HK-2 (cell line): Measurements from ENCODE around the gene TMPRSS3.

ENCODE experiments used
- DNase-seq: peaks from one replicate; pipeline ENCODE4 v3.0.0-alpha.2; 2018; ENCODE audit not compliant: unreplicated experiment

The TMPRSS3 gene

DNA sequence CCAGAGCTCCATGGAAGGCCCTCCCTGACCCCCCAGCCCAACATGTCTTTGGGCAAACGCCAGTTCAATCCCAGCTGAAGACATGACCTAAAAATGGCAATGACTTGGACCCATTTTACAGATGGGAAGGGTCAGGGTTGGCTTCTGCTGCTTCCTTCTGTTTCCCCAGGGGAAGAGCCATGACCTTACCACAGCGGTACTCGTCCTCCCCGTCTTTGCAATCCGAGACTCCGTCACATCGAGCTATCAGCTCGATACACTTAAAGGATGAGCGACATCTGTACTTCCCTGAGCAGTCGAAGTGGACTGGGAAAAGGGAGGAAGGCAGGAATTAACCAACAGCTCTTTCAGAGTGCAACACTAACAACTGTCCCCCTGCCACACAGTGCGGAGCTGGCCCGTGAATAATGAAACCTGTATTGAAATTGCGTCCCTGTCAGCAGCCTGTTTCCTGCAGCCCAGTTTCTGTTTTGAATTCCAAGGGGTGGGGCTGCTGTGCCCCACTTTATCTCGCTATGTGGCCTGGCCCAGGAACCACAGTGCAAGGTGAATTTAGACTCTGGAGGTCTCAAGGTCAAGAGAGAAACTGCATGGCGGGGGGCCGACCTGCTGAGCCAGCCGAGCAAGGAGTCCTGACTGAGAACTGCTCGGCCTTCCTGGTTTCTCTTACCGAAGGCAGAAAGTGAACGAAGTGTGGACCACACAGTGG is 7.0 kb downstream of the TMPRSS3 start:
- DNase-seq, result no peak

DNA sequence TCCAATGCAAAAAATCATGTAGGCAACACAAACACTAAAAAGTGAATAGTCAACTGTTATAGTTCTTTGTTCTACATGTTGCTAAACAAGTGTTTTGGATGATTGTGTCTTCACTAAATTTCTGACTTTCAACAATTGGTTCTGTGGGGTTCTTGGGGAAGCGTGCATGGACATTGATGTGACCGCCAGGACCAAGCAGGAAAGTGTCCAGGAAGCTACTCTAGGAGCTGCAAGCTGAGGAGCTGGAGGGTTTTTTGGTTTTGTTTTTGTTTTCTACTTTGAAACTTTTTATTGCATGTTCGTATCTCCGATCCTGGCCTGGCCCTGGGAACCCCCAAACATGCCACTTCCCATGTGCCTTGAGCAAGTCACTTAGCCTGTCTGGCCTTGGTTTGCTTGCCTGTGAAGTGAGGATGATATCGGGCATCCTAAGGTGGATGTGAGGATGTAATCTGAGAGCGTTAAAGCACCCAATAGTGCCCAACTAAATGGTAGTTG is 8.0 kb downstream of the TMPRSS3 start:
- DNase-seq, result no peak

DNA sequence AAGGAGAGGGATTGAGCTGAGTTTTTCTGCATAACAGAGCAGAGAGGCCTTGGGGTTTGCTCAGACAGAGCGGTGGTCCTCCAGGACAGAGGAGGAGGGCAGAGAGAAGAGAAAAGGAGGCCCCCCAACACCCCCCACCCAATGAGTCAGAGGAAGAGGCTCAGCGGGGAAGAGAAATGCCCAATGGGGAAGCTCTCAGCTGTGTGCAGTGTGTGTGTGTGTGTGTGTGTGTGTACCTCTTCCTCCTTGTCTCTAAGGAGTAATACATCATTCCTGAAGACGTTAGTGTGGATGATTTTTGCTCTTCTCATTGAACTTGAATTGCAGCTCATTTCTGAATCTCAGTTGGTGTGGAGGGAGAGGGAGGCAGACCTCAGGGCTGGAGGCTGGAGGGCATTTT is 8.7 kb downstream of the TMPRSS3 start:
- DNase-seq, result no peak

DNA sequence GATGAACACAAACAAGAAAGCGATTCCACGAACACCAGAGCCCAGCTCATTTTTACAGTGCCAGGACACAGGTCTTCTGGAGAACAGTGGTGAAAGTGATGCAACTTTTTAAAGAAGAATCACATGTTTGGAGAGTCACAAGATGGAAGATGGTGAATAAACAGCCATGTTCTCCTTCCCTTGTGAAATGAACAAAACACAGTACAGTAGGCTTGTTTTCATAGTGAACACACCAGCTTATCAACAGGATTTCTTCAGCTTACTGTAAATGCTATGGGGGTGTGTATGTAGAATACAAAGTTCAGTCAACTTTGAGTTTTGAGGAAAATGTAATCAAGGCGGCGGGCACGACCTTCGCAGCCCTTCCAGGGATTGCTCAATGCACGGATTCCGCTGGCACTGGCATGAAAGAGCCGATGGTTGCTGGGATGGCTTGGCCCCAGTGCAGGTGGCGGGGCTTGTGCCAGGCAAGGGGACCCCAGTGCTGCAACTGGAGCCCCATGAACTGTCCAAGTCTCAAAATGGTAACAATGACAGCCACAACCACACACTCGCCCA is 9.7 kb downstream of the TMPRSS3 start:
- DNase-seq, result no peak

GRCh38 chr21:42385619-42386018 is 10.2 kb downstream of the TMPRSS3 start:
- DNase-seq, result no peak

DNA sequence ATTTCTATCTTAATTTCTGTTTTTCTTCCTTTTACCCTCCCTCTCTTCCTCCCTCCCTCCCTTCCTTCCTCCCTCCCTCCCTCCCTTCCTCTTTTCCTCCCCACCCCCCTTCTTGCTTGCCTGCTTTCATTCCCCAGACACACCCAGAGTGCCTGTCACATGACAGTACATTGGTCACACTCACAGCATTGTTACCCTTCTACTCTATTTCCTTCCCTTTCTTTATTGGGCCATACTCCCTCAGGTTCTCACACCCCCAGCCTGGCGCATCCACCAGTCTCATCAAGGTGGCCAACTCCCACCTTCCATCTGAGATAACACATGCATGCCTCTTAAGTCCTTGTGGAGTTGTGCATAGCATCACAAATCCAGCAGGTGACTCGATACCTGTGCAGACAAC is 10.9 kb downstream of the TMPRSS3 start:
- DNase-seq, result no peak

DNA sequence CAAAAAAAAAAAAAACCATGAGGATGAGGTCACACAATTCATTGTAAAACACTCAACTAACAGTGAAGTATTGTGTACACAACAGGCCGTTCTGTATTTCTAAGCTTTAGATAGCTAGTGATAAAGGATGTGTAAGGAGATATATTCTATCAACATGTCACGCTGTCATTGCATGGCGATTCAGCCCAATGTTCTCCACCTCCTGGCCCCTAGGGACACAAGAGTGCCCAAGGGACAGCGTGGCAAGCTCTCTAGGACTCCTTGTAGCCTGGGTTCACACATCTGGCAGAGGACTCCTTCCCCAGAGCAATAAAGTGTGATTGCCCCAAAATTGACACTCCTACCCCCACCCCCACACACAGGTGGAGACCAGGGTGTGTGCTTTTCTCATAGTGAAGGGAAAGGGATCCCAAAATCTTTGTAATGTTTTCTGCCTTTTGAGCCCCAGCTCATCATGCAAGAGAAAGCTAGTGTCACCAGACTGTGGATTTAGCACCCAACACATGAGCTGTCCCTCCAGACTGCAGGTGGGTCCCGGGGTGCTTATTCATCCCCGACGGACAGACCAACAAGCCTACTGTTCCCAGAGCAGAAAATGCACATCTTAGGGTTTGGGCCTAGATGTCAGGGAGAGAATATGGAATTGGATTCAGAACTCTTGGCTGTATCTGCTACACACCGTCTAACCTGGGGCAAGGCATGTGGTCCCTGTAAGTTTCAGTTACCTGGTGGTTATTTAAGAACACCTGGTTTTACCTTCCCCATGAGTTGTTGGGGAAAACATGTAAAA is 11.5 kb downstream of the TMPRSS3 start:
- DNase-seq, result no peak

DNA sequence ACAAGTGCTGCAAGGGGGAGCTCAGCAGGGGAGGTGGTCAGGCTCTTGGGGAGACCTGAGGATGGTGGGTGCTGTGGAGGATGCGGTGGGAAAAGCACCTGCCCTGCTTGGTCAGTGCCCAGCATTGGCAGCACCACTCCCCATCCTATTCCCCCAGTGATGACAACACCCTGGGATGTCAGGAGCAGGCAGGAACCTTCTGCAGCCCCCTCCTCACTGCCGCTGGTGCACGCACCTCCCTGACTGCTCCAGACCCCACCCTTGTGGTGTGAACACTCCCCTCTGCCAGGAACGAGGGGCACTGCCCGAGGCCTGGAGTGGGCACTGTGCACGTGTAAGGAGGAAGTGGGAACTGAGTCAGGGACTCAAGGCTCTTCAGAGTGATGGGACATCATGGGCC is 12.5 kb downstream of the TMPRSS3 start:
- no peak for DNase-seq

DNA sequence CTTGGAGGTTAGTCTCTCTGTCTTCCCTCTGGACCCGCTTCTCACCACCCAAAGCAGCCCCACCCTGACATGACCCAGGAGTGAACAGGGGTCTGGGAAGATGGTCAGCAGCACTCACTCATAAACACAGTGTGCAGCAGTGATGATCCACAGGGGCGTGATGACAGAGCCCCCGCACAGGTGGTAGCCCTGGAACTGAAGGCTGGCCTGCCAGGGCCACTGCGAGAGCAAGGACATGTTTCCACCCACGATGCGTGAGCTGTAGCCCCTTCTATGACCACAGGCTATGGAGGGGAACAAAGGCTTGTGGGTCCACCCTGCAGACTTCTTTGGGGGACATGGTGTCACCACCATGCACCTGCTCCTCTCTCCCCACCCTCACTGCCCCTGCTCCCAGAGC is 12.9 kb downstream of the TMPRSS3 start:
- DNase-seq, result no peak

- DNase-seq, result peak; percentile 20
These were observed 14.4 kb downstream of the TMPRSS3 start for GRCh38 chr21:42381347-42381984.

DNA sequence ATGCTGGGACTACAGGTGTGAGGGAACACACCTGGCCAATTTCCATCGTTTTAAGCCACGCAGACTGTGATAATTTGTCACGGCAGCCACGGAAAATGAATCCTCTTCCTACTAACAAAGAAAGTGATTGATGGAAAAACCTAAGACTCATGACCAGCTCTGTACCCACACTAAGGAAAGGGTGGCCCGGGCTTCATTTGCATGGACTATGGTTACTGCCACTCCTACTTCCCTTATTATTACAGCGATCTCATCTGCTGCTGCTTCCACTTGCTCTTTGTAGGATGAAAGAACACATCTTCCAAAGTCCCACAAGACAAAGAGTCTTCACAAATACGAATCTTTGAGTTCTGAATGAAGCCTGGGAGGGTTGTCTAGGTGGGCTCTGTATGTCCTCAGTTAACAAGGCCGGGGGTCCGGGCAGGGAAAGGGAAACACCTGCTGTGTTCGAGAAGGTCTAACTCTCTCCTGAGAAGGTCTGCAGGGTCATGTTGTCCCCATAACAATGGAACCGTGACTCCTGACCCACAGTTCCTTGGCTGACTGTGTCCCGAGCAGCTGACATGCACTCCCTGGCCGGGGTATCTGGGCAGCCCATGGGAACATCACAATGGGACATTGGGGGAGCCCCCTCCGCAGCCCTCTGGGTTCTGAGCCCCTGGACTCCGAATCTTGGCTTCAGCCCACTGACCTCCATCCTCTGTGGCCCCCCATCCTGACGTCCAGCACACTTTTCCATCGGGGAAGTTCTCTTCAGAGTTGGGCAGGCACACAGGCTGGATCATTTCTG is 16.2 kb downstream of the TMPRSS3 start:
- no peak for DNase-seq

DNA sequence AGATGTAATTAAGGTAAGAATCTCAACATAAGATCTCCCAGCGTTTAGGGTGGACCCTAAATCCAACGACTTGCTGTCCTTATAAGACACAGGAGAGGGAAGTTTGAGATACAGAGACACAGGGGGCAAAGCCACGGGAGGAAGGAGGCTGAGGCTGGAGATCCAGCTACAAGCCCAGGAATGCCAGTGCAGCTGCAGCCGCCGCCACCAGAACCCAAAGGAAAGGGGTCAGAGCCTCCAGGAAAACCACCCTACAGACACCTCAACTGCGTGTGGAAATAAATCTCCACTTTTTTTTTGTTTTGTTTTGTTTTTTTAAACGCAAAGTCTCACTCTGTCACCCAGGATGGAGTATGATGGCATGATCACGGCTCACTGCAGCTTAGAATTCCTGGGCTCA is 17.4 kb downstream of the TMPRSS3 start:
- no peak for DNase-seq

DNA sequence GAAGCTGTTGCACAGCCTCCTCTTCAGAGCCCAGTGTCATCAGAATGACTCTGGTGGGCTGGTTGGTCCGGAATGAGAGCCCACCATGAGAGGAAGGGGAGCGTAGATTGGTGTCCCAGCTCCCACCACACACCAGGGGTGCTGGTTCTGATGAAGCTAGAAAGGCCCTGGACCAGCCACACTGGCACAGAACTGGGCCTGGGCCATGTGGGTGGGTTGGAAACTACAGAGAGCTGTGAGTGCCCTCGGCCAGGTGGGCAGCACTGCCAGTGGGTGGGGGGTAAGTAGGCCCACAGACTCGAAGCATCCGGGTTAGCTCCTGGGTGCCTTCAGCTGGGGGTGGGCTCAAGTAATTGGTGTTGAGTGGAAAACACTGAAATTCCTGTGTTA is 17.9 kb downstream of the TMPRSS3 start:
- DNase-seq, result no peak

DNA sequence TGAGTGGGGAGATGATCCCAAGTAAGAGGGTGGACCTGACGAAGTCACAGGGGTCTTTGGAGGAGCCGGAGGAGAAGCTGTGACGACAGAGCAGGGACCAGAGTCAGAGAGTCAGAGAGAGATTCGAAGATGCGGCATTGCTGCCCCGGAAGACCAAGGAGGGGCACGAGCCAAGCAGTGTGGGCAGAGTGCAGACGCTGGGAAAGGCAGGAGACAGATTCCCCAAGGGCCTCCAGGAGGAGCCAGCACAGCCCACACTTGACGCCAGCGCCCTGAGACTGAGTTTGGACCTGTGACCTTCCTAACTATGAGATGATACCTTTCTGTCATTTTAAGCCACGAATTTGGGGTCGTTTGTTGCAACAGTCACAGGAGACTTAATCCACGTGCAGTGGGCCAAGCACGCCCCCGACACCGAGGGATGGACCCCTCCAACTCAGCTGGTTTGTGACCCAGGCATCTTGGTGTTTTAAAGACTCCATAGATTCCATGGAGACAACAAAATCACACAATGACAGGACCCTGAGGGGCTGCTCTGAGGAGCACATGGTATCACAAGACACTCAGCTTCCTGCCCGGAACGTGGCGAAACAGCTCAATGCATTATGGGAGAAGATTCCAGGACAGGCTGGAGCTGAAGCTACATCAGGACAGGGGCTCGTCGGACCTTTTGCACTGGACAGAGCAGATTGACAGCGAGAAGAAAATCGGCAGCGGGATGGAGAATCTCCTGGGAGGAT is 18.5 kb downstream of the TMPRSS3 start:
- DNase-seq, result no peak

- DNase-seq, result no peak
These were observed 19.4 kb downstream of the TMPRSS3 start for GRCh38 chr21:42376338-42376982.

DNA sequence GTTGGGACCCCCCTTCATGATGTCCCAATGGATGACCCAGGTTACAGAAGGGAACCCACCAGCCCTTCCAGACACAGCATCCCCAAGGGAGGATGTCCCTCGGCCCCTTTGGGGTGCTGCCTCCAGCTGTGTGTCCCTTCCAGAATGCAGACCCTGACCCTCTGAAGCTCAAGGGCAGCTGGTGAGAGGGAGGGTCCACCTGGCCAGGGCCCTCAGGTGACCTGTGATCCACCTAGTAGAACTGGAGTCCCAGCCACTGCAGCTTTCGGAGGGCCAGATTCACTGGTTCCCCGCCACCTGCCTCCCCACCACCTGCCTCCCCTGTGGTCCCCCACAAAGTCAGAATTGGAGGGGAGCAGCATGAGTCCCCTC is 19.9 kb downstream of the TMPRSS3 start:
- DNase-seq, result no peak

DNA sequence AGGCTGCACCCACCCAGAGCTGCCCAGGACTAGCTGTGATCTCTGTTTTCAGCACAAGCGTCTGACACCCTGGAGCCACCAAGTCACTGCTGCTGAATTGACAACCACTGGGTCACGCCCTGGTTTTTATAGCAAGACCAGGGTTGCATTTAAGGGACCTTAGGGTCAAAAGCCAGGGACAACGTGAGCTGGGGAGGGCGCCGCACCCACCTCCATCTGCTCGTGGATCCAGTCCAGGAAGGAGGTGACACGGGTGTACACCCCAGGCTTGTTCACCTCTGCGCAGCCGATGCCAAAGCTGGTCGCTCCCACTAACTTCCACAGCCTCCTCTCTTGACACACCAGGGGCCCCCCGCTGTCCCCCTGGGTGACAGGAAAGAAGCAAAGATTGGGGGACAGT is 20.3 kb downstream of the TMPRSS3 start:
- no peak for DNase-seq

- DNase-seq, result no peak
These were observed 20.9 kb downstream of the TMPRSS3 start for GRCh38 chr21:42374864-42375499.

GRCh38 chr21:42374457-42374856 is 21.4 kb downstream of the TMPRSS3 start:
- DNase-seq, result no peak

DNA sequence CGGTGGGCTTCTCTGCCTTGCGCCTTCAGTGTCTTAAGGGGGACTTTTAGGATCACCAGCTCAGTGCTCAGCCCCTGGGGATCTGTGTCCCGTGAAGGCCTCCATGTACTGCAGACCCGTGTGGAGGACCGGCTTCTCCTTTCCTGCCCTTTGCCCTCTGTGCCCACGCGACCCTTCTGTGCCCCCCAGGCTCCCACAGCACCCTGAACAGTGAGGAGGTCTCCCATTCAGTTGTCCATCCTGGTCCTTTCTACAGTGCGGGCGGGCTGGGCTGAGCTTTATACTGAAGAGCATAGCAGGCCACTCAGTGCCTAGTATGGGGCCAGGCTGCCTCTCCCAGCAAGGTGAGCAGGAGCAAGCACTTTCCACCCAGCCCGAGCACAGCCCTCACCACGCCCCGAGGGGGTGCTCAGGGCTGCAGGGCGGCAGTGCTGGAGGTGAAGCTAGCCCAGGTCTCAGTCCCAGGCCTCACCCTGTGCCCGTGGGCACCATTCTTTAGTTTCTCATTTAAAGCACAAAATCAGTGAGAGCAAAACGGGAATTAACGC is 21.9 kb downstream of the TMPRSS3 start:
- DNase-seq, result no peak
